Endothelial cell of umbilical vein (primary cell): ENCODE measurements around the gene AP2B1.

Source experiments
- FOS ChIP-seq: IDR thresholded peaks from 2 replicates; pipeline ENCODE4 v1.6.1; 2011; ENCODE audit warnings: mild to moderate bottlenecking, low read length, moderate library complexity, borderline replicate concordance; ENCODE audit not compliant: insufficient read depth
- POLR2A ChIP-seq: IDR thresholded peaks from 2 replicates; pipeline ENCODE4 v1.6.1; 2012; ENCODE audit warnings: low read depth, mild to moderate bottlenecking, control low read depth, low read length
- TF ChIP-seq, protein P1 (sequence below), 2 donors: IDR thresholded peaks; 1 replicate in 1 of 2; 2 replicates in 1 of 2; pipeline ENCODE4 v1.5.1; 2011; ENCODE audit warnings: low read length in 2 of 2, mild to moderate bottlenecking in 2 of 2, moderate library complexity in 2 of 2, control low read depth in 1 of 2, inconsistent platforms in 1 of 2, low read depth in 1 of 2; ENCODE audit not compliant: insufficient read depth in 1 of 2; ENCODE audit errors: extremely low read depth in 1 of 2

DNA sequence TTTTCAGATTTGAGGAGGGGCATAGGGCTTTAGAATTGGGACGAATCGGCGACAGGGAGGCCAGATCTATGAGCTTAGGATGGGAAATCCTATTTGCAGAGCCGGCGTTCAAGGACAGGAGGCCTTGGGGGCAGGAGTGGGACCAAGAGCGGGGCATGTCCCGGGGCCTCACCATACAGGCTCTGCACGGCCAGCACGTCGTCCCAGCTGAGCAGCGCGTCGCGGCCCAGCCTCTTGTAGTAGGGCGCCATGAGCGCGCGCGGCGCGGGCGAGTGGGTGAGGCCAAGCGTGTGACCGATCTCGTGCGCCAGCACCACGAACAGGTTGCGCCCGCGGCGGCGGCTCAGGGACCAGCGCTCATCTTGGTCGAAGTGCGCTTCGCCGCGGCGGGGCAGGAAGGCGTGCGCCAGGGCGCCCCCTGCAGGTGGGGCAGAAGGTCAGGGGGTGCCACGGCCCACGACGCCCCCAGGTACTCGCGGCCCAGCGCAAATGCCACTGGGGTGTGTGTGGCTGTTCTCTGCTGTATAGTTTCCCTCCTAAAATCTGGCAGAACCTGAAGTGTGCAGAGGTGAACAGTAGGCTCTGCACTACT lies 182.9 kb downstream of the AP2B1 start:
- TF ChIP-seq POLR2A (no peak), FOS (no peak)
- TF ChIP-seq, protein P1, sequence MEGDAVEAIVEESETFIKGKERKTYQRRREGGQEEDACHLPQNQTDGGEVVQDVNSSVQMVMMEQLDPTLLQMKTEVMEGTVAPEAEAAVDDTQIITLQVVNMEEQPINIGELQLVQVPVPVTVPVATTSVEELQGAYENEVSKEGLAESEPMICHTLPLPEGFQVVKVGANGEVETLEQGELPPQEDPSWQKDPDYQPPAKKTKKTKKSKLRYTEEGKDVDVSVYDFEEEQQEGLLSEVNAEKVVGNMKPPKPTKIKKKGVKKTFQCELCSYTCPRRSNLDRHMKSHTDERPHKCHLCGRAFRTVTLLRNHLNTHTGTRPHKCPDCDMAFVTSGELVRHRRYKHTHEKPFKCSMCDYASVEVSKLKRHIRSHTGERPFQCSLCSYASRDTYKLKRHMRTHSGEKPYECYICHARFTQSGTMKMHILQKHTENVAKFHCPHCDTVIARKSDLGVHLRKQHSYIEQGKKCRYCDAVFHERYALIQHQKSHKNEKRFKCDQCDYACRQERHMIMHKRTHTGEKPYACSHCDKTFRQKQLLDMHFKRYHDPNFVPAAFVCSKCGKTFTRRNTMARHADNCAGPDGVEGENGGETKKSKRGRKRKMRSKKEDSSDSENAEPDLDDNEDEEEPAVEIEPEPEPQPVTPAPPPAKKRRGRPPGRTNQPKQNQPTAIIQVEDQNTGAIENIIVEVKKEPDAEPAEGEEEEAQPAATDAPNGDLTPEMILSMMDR (IDR thresholded peaks at IDR 0.05; ENCODE audit: extremely low read depth in 1 of 2, insufficient read depth in 1 of 2, low read depth in 1 of 2, low read length in 2 of 2) = peak in 1 of 2 donors; percentile 6
